ENCODE results near the gene C14orf93.

C14orf93 gene

GRCh38 chr14:23044840-23045239 is 34.9 kb upstream of the C14orf93 start:
- DNase-seq, result peak; percentile 24

GRCh38 chr14:23043754-23044153 is 33.8 kb upstream of the C14orf93 start:
- no peak for DNase-seq

GRCh38 chr14:23043145-23043544 is 33.2 kb upstream of the C14orf93 start:
- no peak for DNase-seq

- no peak for DNase-seq
Observed at GRCh38 chr14:23042162-23042965, 32.4 kb upstream of the C14orf93 start, which contains the start of gene PSMB11. PSMB11 (plus strand) TSS chr14:23042212; CDS start chr14:23042226, 14 bp downstream.

GRCh38 chr14:23041729-23042128 is 31.8 kb upstream of the C14orf93 start:
- no peak for DNase-seq

- no peak for DNase-seq
Observed at GRCh38 chr14:23040100-23040499, 30.2 kb upstream of the C14orf93 start.

- DNase-seq, result no peak
Observed at GRCh38 chr14:23035303-23036144, 25.6 kb upstream of the C14orf93 start.

GRCh38 chr14:23034498-23035302 is 24.8 kb upstream of the C14orf93 start, which contains the start of gene PSMB5:
PSMB5 (minus strand) TSS chr14:23034900; CDS start chr14:23034881, 19 bp downstream.
- peak; percentile 94 for DNase-seq

GRCh38 chr14:23033801-23034497 is 24.0 kb upstream of the C14orf93 start:
- no peak for DNase-seq

- DNase-seq, result no peak
Observed at GRCh38 chr14:23033251-23033727, 23.3 kb upstream of the C14orf93 start.

GRCh38 chr14:23030936-23031335 is 21.0 kb upstream of the C14orf93 start:
- DNase-seq, result no peak

- DNase-seq, result no peak
Observed at GRCh38 chr14:23028799-23029198, 18.9 kb upstream of the C14orf93 start.

- DNase-seq, result no peak
Observed at GRCh38 chr14:23025151-23025814, 15.3 kb upstream of the C14orf93 start.

- DNase-seq, result no peak
Observed at GRCh38 chr14:23024612-23025075, 14.7 kb upstream of the C14orf93 start.

- DNase-seq, result no peak
Observed at GRCh38 chr14:23023795-23024152, 13.8 kb upstream of the C14orf93 start.

GRCh38 chr14:23023022-23023794 is 13.3 kb upstream of the C14orf93 start:
- DNase-seq, result no peak

- DNase-seq, result no peak
Observed at GRCh38 chr14:23021889-23022442, 12.0 kb upstream of the C14orf93 start.

GRCh38 chr14:23021434-23021833 is 11.5 kb upstream of the C14orf93 start:
- no peak for DNase-seq

GRCh38 chr14:23020143-23021128 is 10.5 kb upstream of the C14orf93 start:
- DNase-seq, result no peak

Data from NCI-H226 (cell line).